SW480 (cell line): ENCODE measurements around the gene COLEC12.

Experiments
- DNase-seq: peaks from one replicate; pipeline ENCODE4 v3.0.0-alpha.2; 2016; ENCODE audit warnings: low spot score

The COLEC12 gene

GRCh38 chr18:361100-361732, 139.3 kb downstream of the COLEC12 start:
- DNase-seq, result peak; percentile 22

GRCh38 chr18:360676-361075, 139.8 kb downstream of the COLEC12 start:
- DNase-seq, result no peak

GRCh38 chr18:356778-357177, 143.7 kb downstream of the COLEC12 start:
- no peak for DNase-seq

- DNase-seq, result no peak
These were observed 144.8 kb downstream of the COLEC12 start for GRCh38 chr18:355678-356077.

GRCh38 chr18:354471-354870, 146.0 kb downstream of the COLEC12 start:
- DNase-seq, result no peak

GRCh38 chr18:354003-354402, 146.5 kb downstream of the COLEC12 start:
- DNase-seq, result no peak

- no peak for DNase-seq
These were observed 148.1 kb downstream of the COLEC12 start for GRCh38 chr18:352438-352837.

- no peak for DNase-seq
These were observed 149.4 kb downstream of the COLEC12 start for GRCh38 chr18:350953-351572.

- DNase-seq, result no peak
These were observed 153.9 kb downstream of the COLEC12 start for GRCh38 chr18:346600-346999.

- DNase-seq, result no peak
These were observed 159.4 kb downstream of the COLEC12 start for GRCh38 chr18:341102-341501.

GRCh38 chr18:340044-340443, 160.5 kb downstream of the COLEC12 start:
- DNase-seq, result no peak

GRCh38 chr18:339200-339599, 161.3 kb downstream of the COLEC12 start:
- no peak for DNase-seq

- DNase-seq, result no peak
These were observed 163.8 kb downstream of the COLEC12 start for GRCh38 chr18:336713-337112.

GRCh38 chr18:335733-336132, 164.8 kb downstream of the COLEC12 start:
- no peak for DNase-seq

- no peak for DNase-seq
These were observed 165.8 kb downstream of the COLEC12 start for GRCh38 chr18:334575-335132.

GRCh38 chr18:332721-333510, 167.6 kb downstream of the COLEC12 start:
- DNase-seq, result no peak

GRCh38 chr18:332007-332406, 168.5 kb downstream of the COLEC12 start:
- DNase-seq, result no peak

GRCh38 chr18:331221-331821, 169.2 kb downstream of the COLEC12 start:
- DNase-seq, result no peak

GRCh38 chr18:328928-329327, 171.6 kb downstream of the COLEC12 start:
- no peak for DNase-seq

GRCh38 chr18:326846-327245, 173.7 kb downstream of the COLEC12 start:
- no peak for DNase-seq

- peak; percentile 11 for DNase-seq
These were observed 177.3 kb downstream of the COLEC12 start for GRCh38 chr18:323253-323622.

GRCh38 chr18:321865-322467, 178.5 kb downstream of the COLEC12 start:
- DNase-seq, result no peak
